ENCODE measurements around the gene NME3.
"Not testable (repeated sequence)": the region's sequence is repeated elsewhere in the genome, so short reads cannot be mapped to it uniquely, and the experiment has no call there.

Gene NME3

GRCh38 chr16:1809281-1809801 is 38.0 kb upstream of the NME3 start:
- H3K27me3 ChIP-seq (ENCODE audit: insufficient read depth, poor library complexity, severe bottlenecking), result no peaks in the 10 kb centered on the region
- no peak for TF ChIP-seq CTCF (IDR thresholded peaks at IDR 0.05; ENCODE audit: poor library complexity, severe bottlenecking)
- no peaks in the 10 kb centered on the region for H3K9me3 ChIP-seq (ENCODE audit: severe bottlenecking)
- H3K4me1 ChIP-seq (ENCODE audit: insufficient read depth, poor library complexity, severe bottlenecking), result no peaks in the 10 kb centered on the region
- H3K4me3 ChIP-seq (ENCODE audit: severe bottlenecking), result no peak overlapping the region
- peaks cover 41% of the 10 kb centered on the region for H3K36me3 ChIP-seq (ENCODE audit: low read depth)
- no peak for DNase-seq (ENCODE audit: low spot score)
- no peak for ATAC-seq (ENCODE audit: low read depth)
- H3K27ac ChIP-seq (ENCODE audit: poor library complexity, severe bottlenecking), result no peak overlapping the region

GRCh38 chr16:1808691-1809090 is 37.3 kb upstream of the NME3 start:
- Histone ChIP-seq H3K27ac (ENCODE audit: poor library complexity, severe bottlenecking) (no peak overlapping the region), H3K36me3 (ENCODE audit: low read depth) (peaks cover 41% of the 10 kb centered on the region), H3K9me3 (ENCODE audit: severe bottlenecking) (no peaks in the 10 kb centered on the region), H3K4me1 (ENCODE audit: insufficient read depth, poor library complexity, severe bottlenecking) (no peaks in the 10 kb centered on the region), H3K27me3 (ENCODE audit: insufficient read depth, poor library complexity, severe bottlenecking) (no peaks in the 10 kb centered on the region), H3K4me3 (ENCODE audit: severe bottlenecking) (no peak overlapping the region)
- ATAC-seq (ENCODE audit: low read depth), result no peak
- no peak for TF ChIP-seq CTCF (IDR thresholded peaks at IDR 0.05; ENCODE audit: poor library complexity, severe bottlenecking)
- no peak for DNase-seq (ENCODE audit: low spot score)

GRCh38 chr16:1807626-1808025 is 36.3 kb upstream of the NME3 start:
- no peak overlapping the region for H3K27ac ChIP-seq (ENCODE audit: poor library complexity, severe bottlenecking)
- TF ChIP-seq CTCF (IDR thresholded peaks at IDR 0.05; ENCODE audit: poor library complexity, severe bottlenecking), result no peak
- no peaks in the 10 kb centered on the region for H3K4me1 ChIP-seq (ENCODE audit: insufficient read depth, poor library complexity, severe bottlenecking)
- ATAC-seq (ENCODE audit: low read depth), result no peak
- H3K27me3 ChIP-seq (ENCODE audit: insufficient read depth, poor library complexity, severe bottlenecking), result no peaks in the 10 kb centered on the region
- peaks cover 39% of the 10 kb centered on the region for H3K36me3 ChIP-seq (ENCODE audit: low read depth)
- H3K9me3 ChIP-seq (ENCODE audit: severe bottlenecking), result no peaks in the 10 kb centered on the region
- no peak overlapping the region for H3K4me3 ChIP-seq (ENCODE audit: severe bottlenecking)
- no peak for DNase-seq (ENCODE audit: low spot score)

- TF ChIP-seq CTCF (IDR thresholded peaks at IDR 0.05; ENCODE audit: poor library complexity, severe bottlenecking), result no peak
- no peak overlapping the region for H3K27ac ChIP-seq (ENCODE audit: poor library complexity, severe bottlenecking)
- no peak for DNase-seq (ENCODE audit: low spot score)
- H3K4me1 ChIP-seq (ENCODE audit: insufficient read depth, poor library complexity, severe bottlenecking), result no peaks in the 10 kb centered on the region
- no peak overlapping the region for H3K4me3 ChIP-seq (ENCODE audit: severe bottlenecking)
- no peak for ATAC-seq (ENCODE audit: low read depth)
- H3K9me3 ChIP-seq (ENCODE audit: severe bottlenecking), result peaks cover 8% of the 10 kb centered on the region
- H3K36me3 ChIP-seq (ENCODE audit: low read depth), result no peaks in the 10 kb centered on the region
- no peaks in the 10 kb centered on the region for H3K27me3 ChIP-seq (ENCODE audit: insufficient read depth, poor library complexity, severe bottlenecking)
These were observed 29.4 kb upstream of the NME3 start for GRCh38 chr16:1800701-1801100.

GRCh38 chr16:1799263-1799662 is 27.9 kb upstream of the NME3 start:
- not testable (repeated sequence) for H3K27ac ChIP-seq (ENCODE audit: poor library complexity, severe bottlenecking); H3K4me3 ChIP-seq (ENCODE audit: severe bottlenecking); H3K9me3 ChIP-seq (ENCODE audit: severe bottlenecking); H3K36me3 ChIP-seq (ENCODE audit: low read depth); H3K27me3 ChIP-seq (ENCODE audit: insufficient read depth, poor library complexity, severe bottlenecking); DNase-seq (ENCODE audit: low spot score); H3K4me1 ChIP-seq (ENCODE audit: insufficient read depth, poor library complexity, severe bottlenecking); ATAC-seq (ENCODE audit: low read depth)

Data from RWPE2 (cell line).